Adrenal gland (tissue), 12 donors: Measurements from ENCODE around the gene MECR. TPM values are rescaled to one million over a fixed set of nuclear protein-coding genes. Genes with fewer than 3 reads are reported as not detected.
"Not testable (repeated sequence)": the region's sequence is repeated elsewhere in the genome, so short reads cannot be mapped to it uniquely, and the experiment has no call there.

Source experiments
- DNase-seq, 7 donors: peaks; one replicate each; pipeline ENCODE4 v3.0.0-alpha.2; 2019 to 2020
- H3K27ac ChIP-seq, 5 donors: fragments of 200-600 bp; sonication (generic) in 4 of 5; 1 replicate in 3 of 5; 2 replicates in 2 of 5; pipeline versions ENCODE4 v1.5.1 to v1.8.0; 2016 to 2020; ENCODE audit warnings: mild to moderate bottlenecking in 1 of 5
- H3K27me3 ChIP-seq: fragments of 200-600 bp; 2 replicates; pipeline ENCODE4 v1.8.0; 2021
- H3K36me3 ChIP-seq, 2 donors: fragments of 200-600 bp; replicated peaks in 1 of 2; 1 replicate in 1 of 2; 2 replicates in 1 of 2; pipeline versions ENCODE4 v1.5.1 to v1.8.0; 2018 to 2022
- H3K4me1 ChIP-seq, 2 donors: fragments of 200-600 bp; replicated peaks in 1 of 2; 1 replicate in 1 of 2; 2 replicates in 1 of 2; pipeline versions ENCODE4 v1.5.1 to v1.8.0; 2018 to 2021
- H3K4me3 ChIP-seq, 4 donors: fragments of 200-600 bp; sonication (generic) in 3 of 4; one replicate each; pipeline ENCODE4 v1.5.1; 2016 to 2018
- H3K9me3 ChIP-seq, 3 donors: fragments of 200-600 bp; sonication (generic) in 1 of 3; replicated peaks in 1 of 3; 1 replicate in 2 of 3; 2 replicates in 1 of 3; pipeline versions ENCODE4 v1.5.1 to v1.8.0; 2016 to 2021
- CTCF ChIP-seq, 6 experiments: fragments of 450-650 bp in 4 of 6; fragments of 200-600 bp in 2 of 6; sonication (generic) in 1 of 6; IDR thresholded peaks; 1 replicate in 5 of 6; 2 replicates in 1 of 6; pipeline versions ENCODE4 v1.5.1 to v1.8.0; 2016 to 2021; ENCODE audit warnings: antibody characterized with exemption in 6 of 6, mild to moderate bottlenecking in 2 of 6, moderate library complexity in 1 of 6
- POLR2A ChIP-seq, 2 donors: fragments of 450-650 bp; IDR thresholded peaks; one replicate each; pipeline ENCODE4 v1.6.1; 2017; ENCODE audit warnings: antibody characterized with exemption in 2 of 2, mild to moderate bottlenecking in 2 of 2, moderate library complexity in 1 of 2
- WGBS, 4 donors: extraction: QIAGEN DNeasy Blood & Tissue Kit in 2 of 4; methylation state at CpG; one replicate each; pipeline versions ENCODE4 v1.1.5 to v1.1.7; 2013 to 2017; 5-methylcytosine and 5-hydroxymethylcytosine counted together
- intact Hi-C, 2 donors: fragments of 100-400 bp; cut with DNase I; formaldehyde crosslinking; loops; one replicate each; pipeline versions ENCODE4 v1.14.1 to v1.15.0; 2022 to 2023
- polyA plus RNA-seq, 3 donors: library from polyadenylated mRNA; stranded (reverse); fragments of 200-250 nt in 2 of 3; fragments of 350-450 nt in 1 of 3; fragmentation: Illumina TruSeq in 1 of 3; extraction: RNeasy Lipid Tissue Mini Kit (QIAGEN cat#74804) in 1 of 3; gene quantifications; one replicate each; pipeline ENCODE4 v1.2.3, GENCODE V29; 2013 to 2014
- total RNA-seq, 9 donors: library from RNA; depleted of rRNA in 4 of 9; stranded (reverse); fragments of >200 nt in 4 of 9; fragments of 120-200 nt in 1 of 9; fragmentation: NEBNext Ultra II Directional in 1 of 9; extraction: Animal tissue kit (Norgen Biotek cat#: 25700) in 1 of 9; gene quantifications; one replicate each; pipeline versions ENCODE4 v1.1.0 to v1.2.4, GENCODE V29; 2013 to 2023
- donor health status: healthy with polysubstance abuse.
- donor health status: Bipolar disorder and iron deficiency.
- donor health status: DM: yes; HTN: yes; CAD: no.
- donor health status: DM: no; HTN: no; CAD: no.
- donor health status: DM: no; HTN: no; CAD: no.
- donor health status: DM: yes; HTN: yes; CAD: no.

Gene MECR
- total and polyA plus RNA-seq, 12 donors = 26.1 to 53.1 (median 33.5) TPM

DNA sequence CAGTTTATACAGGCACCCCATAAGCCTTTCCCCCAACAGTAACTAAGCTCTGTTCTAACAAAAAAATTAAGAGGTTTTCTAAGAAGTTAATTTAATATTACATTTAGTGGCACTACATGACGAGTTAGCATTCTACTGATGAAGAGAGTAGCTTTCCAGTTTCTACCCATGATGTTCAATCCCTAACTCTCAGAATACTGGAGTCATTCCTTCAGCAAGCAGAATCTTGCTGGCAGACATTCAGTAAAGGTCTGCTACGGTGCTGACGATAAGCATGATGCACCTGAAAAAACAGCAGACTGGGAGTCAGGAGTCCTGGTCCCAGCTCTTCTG is 73.5 kb downstream of the MECR start:
- H3K27ac ChIP-seq = peak overlapping the region in 3 of 5 donors; percentile 15 to 78 (median 68)
- peaks cover 18 to 35% of the 10 kb centered on the region in 2 donors for H3K4me1 ChIP-seq
- no peaks in the 10 kb centered on the region for H3K9me3 ChIP-seq
- no peak overlapping the region for H3K4me3 ChIP-seq
- 59 to 68% (median 63%) methylated on average over 3 of the region's 3 CpGs for WGBS, 4 donors
- no peaks in the 10 kb centered on the region for H3K27me3 ChIP-seq
- no peak for DNase-seq
- peaks cover 0 to 69% of the 10 kb centered on the region in 2 donors for H3K36me3 ChIP-seq
- intact Hi-C loops = no loop called here
- TF ChIP-seq CTCF (IDR thresholded peaks at IDR 0.05) = no peak

- H3K27me3 ChIP-seq = no peaks in the 10 kb centered on the region
- WGBS, 4 donors = 26 to 45% (median 30%) methylated on average over 10 of the region's 10 CpGs
- H3K36me3 ChIP-seq = peaks cover 0 to 73% of the 10 kb centered on the region in 2 donors
- DNase-seq = peak; percentile 27 to 73 (median 59)
- TF ChIP-seq CTCF (IDR thresholded peaks at IDR 0.05) = no peak
- peak in 1 of 2 donors; percentile 16 for TF ChIP-seq POLR2A (IDR thresholded peaks at IDR 0.05)
- peak overlapping the region in 4 of 5 donors; percentile 60 to 78 (median 70) for H3K27ac ChIP-seq
- H3K4me1 ChIP-seq = peaks cover 18 to 29% of the 10 kb centered on the region in 2 donors
- H3K4me3 ChIP-seq = no peak overlapping the region
- H3K9me3 ChIP-seq = no peaks in the 10 kb centered on the region
- intact Hi-C loops = no loop called here
Measured at GRCh38 chr1:29156543-29157268, 74.0 kb downstream of the MECR start.

DNA sequence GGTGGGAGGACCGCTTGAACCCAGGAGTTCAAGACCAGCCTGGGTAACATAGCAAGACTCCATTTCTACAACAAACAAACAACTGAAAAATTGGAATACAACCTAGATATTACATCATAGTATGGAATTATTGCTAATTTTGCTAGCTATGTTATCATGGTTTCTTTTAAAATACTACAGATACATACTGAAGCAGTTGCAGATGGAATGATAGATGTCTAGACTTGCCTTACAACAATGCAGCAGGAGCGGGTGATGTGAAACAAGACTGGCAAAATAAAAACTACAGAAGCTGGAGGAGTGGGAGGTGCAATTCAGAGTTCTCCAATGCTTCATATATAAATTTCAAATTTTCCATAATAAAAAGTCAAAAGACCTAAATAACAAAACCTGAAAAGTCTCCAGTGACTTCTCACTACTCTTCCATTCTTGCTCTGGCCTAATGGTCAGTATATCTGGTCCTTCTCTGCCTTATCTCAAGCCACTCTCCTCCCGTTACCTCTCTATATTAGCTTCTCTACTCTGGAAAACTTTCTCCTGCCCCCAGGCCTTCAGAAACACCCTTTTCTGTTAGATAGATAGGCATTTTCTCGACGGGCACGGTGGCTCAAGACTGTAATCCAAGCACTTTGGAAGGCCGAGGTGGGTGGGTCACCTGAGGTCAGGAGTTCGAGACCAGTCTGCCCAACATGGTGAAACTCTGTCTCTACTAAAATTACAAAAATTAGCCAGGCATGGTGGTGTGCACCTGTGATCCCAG is 78.5 kb downstream of the MECR start:
- Histone ChIP-seq H3K4me3 (no peak overlapping the region), H3K4me1 (peaks cover 12 to 16% of the 10 kb centered on the region in 2 donors), H3K27ac (no peak overlapping the region), H3K9me3 (no peaks in the 10 kb centered on the region), H3K27me3 (no peaks in the 10 kb centered on the region), H3K36me3 (peaks cover 0 to 85% of the 10 kb centered on the region in 2 donors)
- 86 to 91% (median 89%) methylated on average over 8 of the region's 8 CpGs for WGBS, 4 donors
- no peak for TF ChIP-seq POLR2A (IDR thresholded peaks at IDR 0.05)
- no peak for TF ChIP-seq CTCF (IDR thresholded peaks at IDR 0.05)
- peak in 1 of 7 donors; percentile 29 for DNase-seq
- intact Hi-C loops = no loop called here

DNA sequence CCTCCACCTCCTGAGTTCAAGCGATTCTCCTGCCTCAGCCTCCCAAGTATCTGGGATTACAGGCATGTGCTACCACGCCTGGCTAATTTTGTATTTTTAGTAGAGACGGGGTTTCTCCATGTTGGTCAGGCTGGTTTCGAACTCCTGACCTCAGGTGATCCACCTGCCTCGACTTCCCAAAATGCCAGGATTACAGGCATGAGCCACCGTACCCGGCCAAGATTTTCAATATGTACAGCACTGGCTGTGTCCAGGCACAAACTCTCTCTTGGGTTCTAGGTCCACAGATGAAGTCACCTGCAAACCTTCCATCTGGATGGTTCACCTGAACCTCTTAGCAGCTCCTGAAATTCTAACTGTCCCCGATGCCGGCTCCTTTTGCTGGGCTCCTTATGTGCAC is 80.4 kb downstream of the MECR start:
- intact Hi-C loops, H3K4me3 ChIP-seq, H3K27me3 ChIP-seq, H3K4me1 ChIP-seq, H3K27ac ChIP-seq, H3K9me3 ChIP-seq: not testable (repeated sequence)
- DNase-seq = peak in 1 of 7 donors; percentile 30
- peaks cover 0 to 94% of the 10 kb centered on the region in 2 donors for H3K36me3 ChIP-seq
- 95 to 98% (median 96%) methylated on average over 9 of the region's 9 CpGs for WGBS, 4 donors
